ENCODE measurements around the gene PIEZO2.
"Not testable (repeated sequence)": the region's sequence is repeated elsewhere in the genome, so short reads cannot be mapped to it uniquely, and the experiment has no call there.

Gene PIEZO2

GRCh38 chr18:10971717-10972116, 177.7 kb downstream of the PIEZO2 start:
- DNase-seq (ENCODE audit: low spot score): no peak

GRCh38 chr18:10965119-10965518, 184.2 kb downstream of the PIEZO2 start:
- no peak for DNase-seq (ENCODE audit: low spot score)

DNA sequence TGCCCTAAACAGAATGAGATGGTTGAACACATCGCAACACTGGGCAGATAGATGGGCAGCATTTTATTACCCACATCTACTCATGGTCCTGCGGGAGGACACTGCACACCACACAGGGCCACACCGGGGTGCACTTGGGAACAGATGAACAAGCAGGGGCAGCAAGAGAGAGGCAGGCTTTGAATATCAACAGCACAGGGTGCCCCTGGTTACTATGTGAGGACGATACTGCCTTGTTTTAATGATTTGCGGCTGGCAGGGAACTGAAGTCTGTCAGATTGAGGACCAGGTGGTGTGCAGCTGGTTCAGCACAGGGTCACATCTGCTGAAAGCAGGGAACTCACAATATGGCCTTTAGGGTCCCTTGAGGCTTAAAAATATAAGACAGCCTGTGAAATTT, 195.7 kb downstream of the PIEZO2 start:
- no peak for DNase-seq (ENCODE audit: low spot score)

GRCh38 chr18:10951631-10952544, 197.5 kb downstream of the PIEZO2 start:
- DNase-seq (ENCODE audit: low spot score): no peak

GRCh38 chr18:10950876-10951630, 198.3 kb downstream of the PIEZO2 start:
- DNase-seq (ENCODE audit: low spot score): no peak

DNA sequence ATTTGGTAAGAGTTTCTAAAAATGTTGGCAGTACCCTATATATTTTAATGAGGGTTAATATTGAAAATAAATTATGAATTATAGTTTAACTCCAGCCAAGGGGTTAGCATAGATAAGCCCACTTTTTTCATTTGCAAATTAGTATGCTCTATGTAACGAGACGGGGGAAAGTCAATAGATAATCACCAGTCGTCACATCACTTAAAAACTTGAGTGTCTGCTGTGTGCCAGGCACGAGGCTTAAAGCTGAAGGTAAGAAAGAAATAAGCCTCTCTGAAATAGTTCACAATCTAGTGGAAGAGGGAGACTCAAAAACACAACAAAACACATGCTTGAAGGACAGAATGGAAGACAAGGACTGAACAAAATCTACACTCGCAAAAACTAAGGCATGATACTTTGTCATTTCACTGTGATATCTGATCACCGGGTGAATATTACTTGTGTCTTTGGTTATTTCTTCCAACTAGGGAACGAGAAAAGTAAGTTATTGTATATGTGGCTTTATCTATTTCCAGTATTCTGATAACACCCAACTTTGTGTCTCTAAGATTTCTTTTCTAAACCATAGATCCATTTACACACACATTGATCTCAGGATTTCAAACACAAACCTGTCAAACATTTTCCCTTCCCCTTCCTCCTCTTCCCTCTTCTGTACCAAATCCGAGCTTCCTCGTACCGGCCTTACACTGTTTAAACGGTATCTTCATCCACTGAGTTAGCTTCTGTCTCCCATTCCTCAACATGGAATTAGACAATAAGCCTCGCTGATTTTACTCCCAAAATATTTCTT, 199.1 kb downstream of the PIEZO2 start:
- no peak for DNase-seq (ENCODE audit: low spot score)

- no peak for DNase-seq (ENCODE audit: low spot score)
Observed at GRCh38 chr18:10949655-10950054, 199.7 kb downstream of the PIEZO2 start.

- no peak for DNase-seq (ENCODE audit: low spot score)
Observed at GRCh38 chr18:10948421-10948820, 200.9 kb downstream of the PIEZO2 start.

DNA sequence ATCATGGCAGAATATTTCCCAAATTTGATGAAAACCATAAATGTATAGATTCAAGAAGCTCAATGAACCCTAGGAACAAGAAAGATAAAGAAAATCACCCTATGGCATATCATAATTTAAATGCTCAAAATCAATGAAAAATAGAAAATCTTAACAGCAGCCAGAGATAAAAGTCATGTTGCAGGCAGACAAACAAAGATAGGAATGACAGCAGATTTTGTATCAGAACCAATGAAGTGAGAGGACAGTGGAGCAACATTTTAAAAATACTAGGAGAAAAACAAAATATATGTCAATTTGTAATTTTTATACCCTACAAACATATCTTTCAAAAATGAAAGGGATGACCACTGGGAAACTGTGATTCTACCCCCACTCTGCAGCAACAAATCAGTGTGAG, 203.3 kb downstream of the PIEZO2 start:
- DNase-seq (ENCODE audit: low spot score): no peak

GRCh38 chr18:10942998-10943397, 206.4 kb downstream of the PIEZO2 start:
- DNase-seq (ENCODE audit: low spot score): no peak

- DNase-seq (ENCODE audit: low spot score): no peak
Observed at GRCh38 chr18:10939822-10940221, 209.5 kb downstream of the PIEZO2 start.

DNA sequence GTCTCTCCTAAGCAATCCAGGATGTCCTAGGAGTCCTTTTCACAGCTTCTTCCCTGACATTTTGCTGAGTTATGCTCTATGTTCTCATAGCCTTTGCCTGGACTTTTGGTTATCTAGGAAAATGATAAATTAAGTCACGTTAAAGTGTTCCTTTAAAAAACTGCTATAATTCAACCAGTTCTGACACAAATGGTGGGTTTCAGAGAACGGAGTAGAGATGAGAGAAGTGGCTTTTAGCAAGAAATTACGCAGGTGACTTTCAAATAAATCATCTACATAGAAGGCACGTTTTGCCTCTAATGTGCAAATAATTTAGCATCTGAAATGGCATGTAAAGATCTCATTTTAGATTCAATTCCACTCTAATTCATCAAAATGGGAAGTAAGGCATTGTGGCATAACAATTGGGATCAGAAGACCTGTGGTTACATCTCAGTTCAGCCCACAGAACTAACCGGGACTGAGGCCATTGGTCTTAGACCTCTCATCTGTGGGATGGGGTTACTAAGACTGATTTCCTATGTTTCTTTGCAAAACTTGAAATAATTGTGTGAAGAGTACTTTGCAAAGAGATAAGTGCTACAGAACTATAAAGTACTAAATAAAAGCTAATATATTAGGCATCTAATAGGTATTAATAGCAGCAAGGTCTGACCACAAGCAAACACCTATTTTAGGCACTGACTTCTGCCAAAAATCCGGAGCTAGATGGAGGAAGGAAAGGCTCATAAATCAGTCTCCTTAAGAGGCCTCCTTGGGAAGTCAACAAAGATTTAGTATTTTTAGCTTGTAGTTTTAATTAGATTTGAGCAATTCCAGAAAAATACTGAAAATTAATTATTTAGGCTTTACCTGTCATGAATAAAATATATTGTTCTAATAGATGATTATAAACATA, 211.4 kb downstream of the PIEZO2 start:
- DNase-seq (ENCODE audit: low spot score): no peak

GRCh38 chr18:10936176-10937053, 213.0 kb downstream of the PIEZO2 start:
- no peak for DNase-seq (ENCODE audit: low spot score)

DNA sequence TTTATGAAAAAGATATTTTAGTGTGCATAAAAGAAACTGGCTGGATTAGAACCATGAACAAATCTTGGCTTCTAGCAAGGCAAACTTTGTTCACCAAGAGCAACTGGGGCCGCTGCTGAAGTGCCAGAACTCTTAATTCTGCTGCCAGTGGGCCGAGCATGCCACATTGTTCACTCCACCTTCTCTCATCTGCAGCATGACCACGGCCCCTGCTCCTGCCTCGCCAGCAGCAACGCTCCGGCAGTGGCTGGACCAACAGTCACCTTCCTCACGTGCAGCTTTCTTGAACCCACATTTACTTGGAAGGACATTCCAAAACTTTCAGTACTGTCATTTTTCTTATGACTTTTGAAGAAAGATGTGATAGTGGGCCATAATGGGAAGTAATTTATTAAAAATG, 213.8 kb downstream of the PIEZO2 start:
- no peak for DNase-seq (ENCODE audit: low spot score)

- not testable (repeated sequence) for DNase-seq (ENCODE audit: low spot score)
Observed at GRCh38 chr18:10933648-10934047, 215.7 kb downstream of the PIEZO2 start.

- no peak for DNase-seq (ENCODE audit: low spot score)
Observed at GRCh38 chr18:10930076-10930475, 219.3 kb downstream of the PIEZO2 start.

DNA sequence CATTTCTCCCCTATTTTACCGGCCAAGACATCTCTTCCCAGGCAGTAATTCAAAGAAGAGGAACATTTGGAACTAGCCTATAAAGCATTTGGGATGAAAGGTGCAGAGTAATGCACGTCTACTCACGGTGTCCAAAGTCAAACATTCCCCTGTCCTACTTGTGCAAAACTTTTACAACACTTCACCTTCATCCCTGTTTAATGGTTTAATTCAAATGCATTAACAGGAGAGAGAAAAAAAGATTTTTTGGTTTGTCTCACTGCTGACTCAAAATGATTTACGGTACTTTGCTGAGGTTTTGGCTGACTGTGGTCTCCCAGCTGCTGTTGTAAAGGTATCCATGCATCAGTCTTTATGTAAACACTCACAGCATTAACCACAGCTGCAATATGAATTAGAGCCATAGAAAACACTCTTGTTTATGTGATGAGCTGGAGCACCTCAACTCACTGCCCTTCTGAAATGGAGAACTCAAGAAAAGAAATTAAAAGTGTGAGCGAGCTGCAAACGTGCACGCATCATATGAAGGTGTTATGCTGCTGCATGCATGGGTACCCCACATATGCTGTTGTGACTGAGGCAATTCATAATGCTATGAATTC, 220.5 kb downstream of the PIEZO2 start:
- DNase-seq (ENCODE audit: low spot score): no peak

DNA sequence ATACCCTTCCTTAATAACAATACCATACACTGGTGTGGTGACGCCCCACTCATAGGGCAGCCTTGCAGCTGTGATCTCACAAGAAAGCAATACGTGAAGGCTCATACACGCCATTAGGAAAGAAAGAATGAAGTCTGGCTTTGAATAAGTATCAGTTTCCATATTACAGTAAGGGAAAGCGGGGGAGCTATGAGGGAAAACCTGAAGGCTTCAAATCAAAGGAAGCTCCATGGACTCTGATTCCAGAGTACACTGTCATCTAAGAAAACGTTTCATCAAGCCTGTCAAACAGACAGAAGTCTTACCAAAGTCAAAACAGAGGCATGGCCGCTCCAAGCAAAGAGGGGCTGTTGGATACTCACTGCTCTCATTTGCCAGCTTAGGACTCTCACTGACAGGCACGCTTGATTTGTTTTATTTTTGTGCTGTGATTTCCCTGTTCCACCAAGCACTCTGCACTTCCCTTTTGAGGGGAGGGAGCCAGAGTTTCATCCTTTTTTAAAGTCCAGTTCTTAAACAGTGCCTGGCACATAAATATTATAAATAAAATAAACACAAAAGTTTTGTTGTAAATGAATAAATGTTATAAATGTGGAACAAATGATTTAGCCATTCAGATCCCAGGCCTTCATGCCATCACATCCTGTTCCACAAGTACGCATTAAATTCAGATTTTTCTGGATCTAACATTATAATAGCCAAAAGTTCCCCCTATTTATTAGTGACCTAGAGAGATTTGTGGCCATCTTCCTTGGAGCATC, 221.2 kb downstream of the PIEZO2 start:
- DNase-seq (ENCODE audit: low spot score): no peak

Data from HuH-7 (cell line).